Caki2 (cell line): ENCODE measurements around the gene DOK5. TPM values are rescaled to one million over a fixed set of nuclear protein-coding genes. Genes with fewer than 3 reads are reported as not detected.

Experiments used
- DNase-seq: peaks from one replicate; pipeline ENCODE4 v3.0.0-alpha.2; 2015; ENCODE audit warnings: low read depth
- in situ Hi-C: cut with HindIII; loops from 2 replicates; pipeline ENCODE4 v1.10.0; 2016; ENCODE audit warnings: low sequenced_read_pairs, low pct_unique_long_range_greater_than_20kb, mixed read lengths
- total RNA-seq: library from RNA; depleted of rRNA; stranded (reverse); fragments of >200 nt; shearing (Covaris generic); gene quantifications from 2 replicates; pipeline ENCODE4 v1.2.3, GENCODE V29; 2014; ENCODE audit warnings: low replicate concordance

Gene DOK5
- total RNA-seq, 1 experiment from 2014 or later: 3.5 TPM

DNA sequence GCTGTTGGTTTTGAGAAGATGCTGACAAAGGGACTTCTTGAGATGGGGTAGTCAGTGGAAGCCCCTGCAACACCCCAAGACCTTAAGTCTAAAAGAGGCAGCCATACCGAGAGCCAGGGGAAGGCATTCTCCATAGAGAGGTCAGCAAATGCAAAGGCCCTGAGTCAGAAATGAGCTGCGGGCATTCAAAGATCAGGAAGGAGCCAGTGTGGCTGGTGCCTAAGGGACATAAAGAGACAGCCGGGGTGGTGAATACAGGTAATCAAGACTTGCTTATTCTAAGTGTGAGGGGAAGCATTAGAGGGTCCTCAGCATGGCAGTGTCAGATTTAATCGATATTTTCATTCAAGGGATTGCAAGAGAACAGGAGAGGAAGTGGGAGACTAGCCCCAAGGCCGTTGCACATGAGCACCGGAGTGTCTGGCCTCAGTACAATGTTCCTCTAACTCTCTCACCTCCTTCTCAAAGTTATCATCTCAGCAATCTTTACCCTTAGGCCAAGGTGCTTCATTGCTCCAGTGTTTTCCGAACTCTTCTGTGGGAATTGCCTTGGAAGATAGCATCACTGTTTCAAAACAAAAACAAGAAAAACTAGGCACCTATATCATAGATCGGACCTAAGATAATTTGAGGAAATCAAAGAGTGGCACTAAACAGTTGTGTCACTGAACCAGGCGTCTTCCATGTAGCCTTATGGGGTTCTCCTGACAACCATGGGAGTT is 173.2 kb downstream of the DOK5 start:
- no peak for DNase-seq
- in situ Hi-C loops: no loop called here

DNA sequence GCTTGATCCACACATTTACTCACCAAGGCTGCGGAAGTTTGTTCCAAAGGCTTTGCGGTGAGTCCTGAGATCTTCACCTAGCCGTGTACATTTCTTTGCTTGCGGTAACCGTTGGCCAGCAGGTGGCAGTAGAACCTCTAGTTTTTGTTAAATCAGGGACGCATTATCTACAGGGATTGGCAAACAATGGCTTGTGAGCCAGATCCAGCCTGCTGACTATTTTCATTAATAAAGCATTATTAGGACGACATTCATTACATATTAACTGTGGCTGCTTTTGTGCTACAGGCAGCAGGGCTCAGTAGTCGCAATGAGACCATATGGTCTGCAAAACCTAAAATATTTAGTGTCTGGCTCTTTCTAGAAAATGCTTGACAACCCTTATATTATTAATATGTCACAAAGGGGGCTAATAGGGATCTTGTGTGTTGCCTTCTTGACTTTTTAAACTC is 174.1 kb downstream of the DOK5 start:
- in situ Hi-C loops: no loop called here
- peak; percentile 69 for DNase-seq

DNA sequence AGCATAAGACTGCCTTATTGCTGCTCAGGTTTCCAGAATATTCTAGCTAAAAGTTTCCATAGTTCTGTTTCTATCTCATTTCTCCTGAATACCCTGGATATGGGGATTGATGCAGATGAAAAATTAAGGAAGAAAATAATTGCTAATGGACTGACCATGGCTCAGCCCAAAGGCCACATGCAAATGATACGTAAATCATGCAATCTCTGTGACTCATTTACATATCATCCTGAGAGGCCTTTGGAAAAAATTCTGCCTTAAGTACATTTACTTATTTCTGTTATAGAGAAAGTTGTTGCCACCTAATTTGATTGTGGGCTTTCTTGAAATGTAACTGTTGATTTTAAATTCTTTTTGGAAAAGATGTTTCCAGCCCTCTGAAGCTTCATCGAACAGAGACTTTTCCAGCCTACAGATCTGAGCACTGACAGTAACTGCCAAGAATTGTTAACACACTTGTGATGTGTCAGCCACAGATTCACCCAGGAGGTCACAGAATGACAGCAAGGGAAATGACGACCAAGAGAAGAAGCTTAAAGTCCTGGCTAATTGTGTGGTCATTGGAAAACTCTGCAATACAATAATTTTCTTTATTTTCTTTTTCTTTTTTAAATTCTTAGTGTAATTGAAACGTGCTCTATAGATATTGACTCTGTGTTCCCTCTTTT is 174.8 kb downstream of the DOK5 start:
- in situ Hi-C loops: no loop called here
- DNase-seq: no peak

DNA sequence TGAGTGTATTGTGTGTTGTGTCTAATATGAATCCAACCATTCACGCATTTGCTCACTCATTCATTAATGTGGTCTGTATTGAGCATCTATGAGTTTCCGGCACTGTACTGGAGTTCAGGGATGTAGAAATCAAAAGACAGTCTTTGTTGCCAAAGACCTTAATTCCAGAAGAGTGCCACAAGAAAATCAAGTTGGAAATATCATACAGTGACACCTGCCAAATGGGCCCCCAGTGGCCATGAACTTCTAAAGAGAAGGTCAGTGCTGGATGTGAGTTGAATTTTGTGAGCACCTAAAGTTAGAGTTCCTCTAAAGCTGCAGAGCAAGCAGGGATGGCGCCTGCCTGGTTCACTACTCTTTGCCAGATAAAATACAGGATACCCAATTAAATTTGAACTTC is 175.9 kb downstream of the DOK5 start:
- in situ Hi-C loops: no loop called here
- DNase-seq: no peak

DNA sequence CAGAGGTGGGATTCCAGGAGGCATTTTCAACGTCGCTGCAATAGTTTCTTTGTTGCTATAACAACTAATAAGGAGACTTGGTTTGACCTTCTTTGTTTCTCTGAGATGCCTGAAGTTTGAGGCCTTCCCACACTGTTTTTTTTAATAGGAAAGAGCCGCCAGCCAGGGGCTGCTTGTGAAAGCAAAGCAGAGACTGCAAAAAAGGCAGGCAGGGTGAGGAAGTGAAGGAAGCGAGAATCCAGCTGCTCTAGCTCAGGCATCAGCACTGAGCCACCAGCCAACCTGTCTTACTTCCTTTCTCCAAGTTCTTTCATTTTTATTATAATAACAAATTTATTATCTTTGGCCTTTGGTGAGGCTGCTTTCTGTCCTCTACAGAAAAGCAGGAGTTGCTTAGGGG is 179.1 kb downstream of the DOK5 start:
- in situ Hi-C loops: no loop called here
- DNase-seq: no peak

DNA sequence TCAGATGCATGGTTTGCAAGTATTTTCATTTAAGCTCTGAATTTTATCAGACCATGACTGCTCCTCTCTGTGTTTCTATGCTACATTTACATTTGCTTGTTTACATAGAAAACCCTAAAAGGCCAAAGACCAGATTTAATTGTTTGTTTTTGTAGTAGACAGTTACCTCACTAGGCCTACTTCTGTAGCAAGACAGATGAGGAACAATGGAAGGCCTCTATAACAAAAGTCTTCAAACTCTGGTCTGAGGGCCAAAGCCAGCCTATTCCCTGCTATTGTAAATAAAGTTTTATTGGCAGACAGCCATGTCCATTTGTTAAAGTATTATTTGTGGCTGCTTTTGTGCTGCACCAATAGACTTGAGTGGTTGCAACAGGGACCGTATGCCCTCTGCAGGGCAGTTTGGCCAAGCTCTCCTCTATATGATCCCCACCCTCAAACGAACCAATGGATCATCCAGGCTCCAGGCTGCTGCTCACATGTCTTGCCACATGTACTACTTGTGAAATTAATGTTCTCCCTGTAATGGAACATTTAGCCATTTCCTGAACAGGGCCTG is 182.0 kb downstream of the DOK5 start:
- DNase-seq: no peak
- in situ Hi-C loops: no loop called here

DNA sequence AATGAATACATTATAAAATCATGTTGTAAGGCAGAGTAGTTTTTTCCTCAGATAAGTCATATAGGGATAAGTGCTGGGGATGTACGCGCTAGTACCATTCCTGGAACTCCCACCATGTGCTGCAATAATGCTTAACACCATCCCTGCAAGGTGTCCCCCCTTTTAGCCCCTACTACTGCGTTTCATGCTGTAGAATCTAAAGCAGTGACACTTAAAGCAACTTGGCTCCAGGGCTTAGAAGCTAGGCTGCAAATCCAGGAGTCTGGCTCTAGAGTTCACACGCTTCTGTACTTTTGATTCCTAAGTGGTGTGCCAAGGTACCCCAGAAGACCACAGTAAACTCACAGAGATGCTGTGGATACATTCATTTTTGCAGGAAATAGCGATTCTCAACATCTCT is 183.1 kb downstream of the DOK5 start:
- no peak for DNase-seq
- in situ Hi-C loops: no loop called here

DNA sequence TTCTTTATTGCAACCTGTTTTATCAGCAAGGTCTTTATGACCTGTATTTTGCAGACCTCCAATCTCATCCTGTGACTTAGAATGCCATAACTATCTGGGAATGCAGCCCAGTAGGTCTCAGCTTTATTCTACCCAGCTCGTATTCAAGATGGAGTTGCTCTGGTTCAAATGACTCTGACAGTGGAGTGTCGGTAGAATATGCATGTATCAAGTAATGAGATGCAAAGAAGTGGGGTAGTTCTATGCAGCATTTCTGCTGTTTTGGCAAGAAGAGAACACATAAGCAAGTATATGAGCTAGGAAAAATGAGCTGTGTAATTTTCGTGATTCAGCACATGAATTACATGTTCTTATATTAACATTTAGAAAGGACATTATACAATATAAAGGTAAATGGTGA is 185.9 kb downstream of the DOK5 start:
- DNase-seq: no peak
- in situ Hi-C loops: no loop called here

DNA sequence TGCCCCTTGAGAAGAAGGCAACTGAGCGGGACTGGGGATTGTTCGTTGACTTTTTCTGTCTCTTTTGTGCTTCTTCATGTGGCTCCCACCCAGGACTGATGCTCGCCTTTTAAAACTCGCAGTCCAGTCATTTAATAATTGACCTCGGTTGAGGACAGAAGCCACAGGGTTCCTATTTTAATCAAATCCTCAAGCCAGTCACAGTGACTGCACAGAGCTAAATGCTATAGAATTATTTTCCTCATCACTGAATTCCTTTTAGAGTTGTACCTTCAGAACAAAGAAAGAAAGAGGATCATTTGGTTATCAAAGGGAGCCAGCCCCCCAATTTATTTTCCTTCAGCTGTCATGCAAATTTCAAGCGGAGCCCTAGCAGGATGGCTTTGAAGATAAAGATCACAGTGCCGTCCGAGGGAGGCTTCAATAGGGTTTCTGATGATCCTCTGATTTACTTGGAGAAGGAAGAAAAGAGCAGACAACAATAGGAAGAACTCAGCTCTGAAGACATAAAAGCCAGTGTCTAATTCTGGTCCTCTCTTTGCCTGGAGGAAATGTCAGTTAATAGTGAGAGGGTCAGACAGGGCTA is 186.6 kb downstream of the DOK5 start:
- in situ Hi-C loops: no loop called here
- no peak for DNase-seq

DNA sequence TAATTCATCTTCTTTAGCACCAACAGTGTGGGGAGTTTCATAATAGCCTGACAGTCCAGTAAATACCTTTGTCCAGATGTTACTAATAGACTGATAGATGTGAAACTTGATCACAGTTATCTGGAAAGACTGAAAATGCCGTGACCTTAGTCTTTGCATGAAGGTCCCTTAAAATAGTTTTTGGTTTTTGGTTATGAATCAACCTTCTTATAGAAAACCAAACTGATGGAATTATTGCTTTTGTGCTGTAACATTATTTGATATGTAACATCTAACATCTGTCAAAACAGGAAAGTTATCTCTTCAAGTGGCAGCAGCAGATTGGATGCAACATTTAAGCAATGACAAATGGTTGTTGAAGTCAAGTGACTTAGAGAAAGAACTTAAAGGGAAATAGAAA is 190.4 kb downstream of the DOK5 start:
- no peak for DNase-seq
- in situ Hi-C loops: no loop called here

DNA sequence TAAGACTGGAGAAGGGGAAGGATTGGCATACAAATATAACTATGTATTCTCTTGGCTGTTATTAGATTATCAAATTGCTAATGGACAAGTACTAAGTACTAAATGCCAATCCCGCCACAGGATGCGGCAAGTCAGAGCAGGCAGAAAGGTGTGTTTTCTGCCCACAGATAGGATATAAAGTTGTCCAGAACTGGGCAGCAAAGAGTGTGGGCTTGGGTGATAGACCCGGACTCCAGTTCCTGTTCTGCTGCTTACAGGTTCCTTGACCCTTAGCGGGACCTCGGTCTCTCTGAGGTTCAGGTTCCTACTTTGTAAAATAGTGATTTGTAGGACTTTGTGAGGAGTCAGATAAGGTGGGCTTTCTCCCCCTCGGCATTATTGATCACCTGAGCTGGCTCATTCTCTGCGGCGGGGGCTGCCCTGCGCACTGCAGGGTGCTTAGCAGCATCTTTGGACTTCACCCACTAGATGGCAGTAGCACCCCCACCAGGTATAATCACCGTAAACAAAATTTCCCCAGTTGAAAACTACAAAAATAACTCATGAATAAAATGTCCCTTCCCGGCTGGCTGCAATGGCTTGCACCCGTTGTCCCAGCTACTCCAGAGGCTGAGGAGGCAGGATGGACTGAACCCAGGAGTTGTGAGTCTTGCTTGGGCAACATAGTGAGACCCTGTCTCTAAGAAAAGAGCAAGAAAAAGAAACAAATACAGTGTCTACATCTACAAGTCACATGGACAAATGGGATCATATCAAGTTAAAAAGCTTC is 193.1 kb downstream of the DOK5 start:
- DNase-seq: peak; percentile 33
- in situ Hi-C loops: no loop called here

DNA sequence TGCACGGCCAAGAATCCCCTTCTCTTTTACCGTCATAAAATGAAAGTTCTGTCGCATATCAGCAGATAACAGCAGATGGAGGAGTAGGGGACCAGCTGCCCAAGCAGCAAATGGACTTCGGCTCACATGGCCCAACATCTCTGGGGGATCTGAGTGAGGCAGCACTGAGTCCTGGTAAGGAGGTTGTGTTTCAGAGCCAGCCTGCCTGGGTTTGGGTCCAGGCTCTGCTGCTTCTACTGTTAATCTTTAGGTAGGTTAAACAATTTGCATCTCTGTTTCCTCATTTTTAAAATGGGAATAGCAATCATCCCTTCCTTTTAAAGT is 193.6 kb downstream of the DOK5 start:
- in situ Hi-C loops: no loop called here
- DNase-seq: no peak

DNA sequence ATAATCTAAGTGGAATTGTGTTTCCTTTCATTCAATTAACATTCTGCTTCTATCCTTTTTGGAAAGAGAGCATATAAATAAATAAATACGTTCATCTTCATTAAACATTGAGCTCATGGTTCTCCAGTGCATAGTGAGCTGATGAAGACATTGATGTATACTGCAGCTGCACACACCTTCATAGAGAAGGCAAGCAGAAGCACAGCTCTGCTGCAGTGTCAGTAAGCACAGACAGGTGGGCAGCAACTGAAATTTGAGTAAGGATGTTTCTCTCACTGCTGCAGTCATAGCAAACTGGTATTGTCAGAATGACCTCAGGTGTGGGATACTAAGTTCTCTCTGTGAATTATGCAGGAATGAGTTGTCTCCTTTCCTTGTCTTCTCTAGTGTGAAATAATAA is 202.9 kb downstream of the DOK5 start:
- DNase-seq: no peak
- in situ Hi-C loops: no loop called here

DNA sequence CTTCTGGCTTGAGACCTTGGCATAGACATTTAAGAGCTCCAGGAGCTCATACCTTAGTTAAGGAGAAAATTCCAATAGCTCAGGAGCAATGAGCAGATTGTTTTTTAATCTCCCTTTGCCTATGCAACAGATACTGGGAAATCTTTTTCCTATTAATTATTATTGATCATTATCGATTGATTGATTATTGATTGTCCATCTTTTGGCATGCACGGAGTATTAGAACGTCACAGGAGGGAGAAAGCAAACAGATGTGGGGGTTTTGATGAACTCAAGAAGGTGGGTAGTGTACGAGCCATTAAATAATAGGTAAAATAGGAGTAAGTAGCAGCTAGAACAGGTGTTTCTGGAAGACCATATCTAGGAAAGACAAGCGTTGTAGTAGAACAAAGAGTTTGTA is 205.0 kb downstream of the DOK5 start:
- in situ Hi-C loops: no loop called here
- no peak for DNase-seq

DNA sequence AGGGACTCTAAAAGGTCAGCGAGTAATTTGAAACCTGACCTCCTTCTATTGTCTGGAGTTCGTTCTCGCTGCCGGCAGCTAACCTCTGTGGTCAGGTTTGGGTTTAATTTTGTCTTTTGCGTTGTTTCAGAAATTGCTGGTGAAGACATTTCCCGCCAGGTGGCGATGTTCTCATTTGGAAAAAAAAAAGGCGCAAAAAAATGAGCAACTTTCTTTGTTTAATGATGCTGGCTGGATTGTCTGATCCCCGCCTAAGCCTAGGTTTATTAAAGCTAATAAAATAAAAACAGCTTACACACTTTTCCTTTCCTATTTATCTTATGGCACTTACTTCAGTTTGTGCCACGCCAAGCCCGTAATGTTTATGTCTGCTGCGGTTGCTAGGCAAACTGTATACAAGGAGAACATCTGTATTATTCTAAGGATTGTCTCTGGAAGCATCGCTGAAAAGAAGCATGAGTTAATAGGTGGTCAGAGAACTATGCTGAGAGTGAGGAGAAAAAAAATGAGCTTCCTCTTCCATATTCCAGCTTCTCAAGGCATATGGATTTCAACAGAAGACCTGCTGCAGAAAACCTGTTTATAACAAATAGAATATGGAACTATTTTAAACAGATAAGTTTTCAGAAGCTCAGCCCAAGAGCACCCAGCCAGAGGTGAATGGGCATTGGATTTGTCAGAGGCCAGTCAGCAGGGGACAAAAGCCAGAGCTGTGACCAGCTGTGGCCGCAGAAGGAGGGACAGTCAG is 205.7 kb downstream of the DOK5 start:
- peak; percentile 61 for DNase-seq
- in situ Hi-C loops: no loop called here

DNA sequence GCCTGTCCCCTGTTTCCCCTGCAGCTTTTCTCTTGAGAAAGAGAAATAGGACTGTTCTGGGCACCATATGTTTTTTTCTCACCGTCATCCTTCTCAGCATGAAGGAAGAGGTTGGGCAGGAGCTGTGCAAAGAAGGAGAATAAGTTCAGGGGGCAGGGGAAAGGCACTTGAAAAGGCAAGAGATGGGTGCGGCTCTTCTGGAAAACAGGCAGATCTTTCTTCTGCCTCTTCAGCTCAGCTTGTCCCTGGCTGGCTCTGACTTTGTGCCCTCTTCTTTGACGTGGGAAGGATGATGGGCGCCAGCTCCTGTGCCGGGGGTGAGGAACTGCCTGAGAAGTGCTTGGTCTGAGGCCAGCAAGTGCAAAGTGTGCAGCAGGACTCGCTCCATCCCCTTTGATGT is 206.5 kb downstream of the DOK5 start:
- in situ Hi-C loops: no loop called here
- no peak for DNase-seq

DNA sequence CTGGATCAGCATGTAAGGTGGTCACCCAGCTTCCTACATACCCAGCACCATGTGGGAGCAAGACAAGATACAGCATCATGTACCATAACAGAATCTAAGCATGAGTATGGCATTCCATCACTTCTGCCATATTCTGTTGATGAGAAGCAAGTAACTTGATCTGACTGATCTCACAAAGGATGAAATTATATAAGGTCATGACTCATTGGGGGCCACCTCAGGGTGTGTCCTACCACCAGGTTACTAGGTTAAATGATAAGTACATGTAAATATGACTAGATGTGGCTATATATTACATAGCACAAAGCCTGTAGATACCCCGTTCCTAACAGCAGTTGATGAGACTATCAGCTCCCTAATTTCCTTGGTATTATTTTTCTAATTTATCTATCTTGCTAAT is 213.1 kb downstream of the DOK5 start:
- DNase-seq: no peak
- in situ Hi-C loops: no loop called here

DNA sequence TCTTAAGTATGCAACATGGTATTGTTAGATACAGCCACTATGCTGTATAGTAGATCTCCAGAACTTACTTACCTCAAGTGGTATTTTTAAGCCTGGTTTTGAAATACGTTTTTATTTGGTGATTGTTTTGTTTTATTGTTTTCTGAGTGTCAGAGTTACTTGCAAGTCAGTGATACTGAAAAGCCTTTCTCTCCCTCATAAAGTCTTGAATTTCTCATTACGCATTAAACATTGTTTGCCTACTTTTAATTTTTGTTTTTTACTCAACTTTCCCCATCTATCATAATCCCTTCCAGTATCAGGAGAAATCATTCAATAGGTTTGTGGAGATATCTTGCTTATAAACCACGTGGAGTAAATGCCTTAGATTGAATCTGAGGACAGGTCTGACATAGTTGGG is 214.9 kb downstream of the DOK5 start:
- no peak for DNase-seq
- in situ Hi-C loops: no loop called here
